Natural killer cell (primary cell): ENCODE results near the gene CREBBP. TPM values are rescaled to one million over a fixed set of nuclear protein-coding genes. Genes with fewer than 3 reads are reported as not detected.
A peak's percentile ranks its signal among the peaks of the same experiment; 100 is the strongest.

ENCODE experiments used
- ATAC-seq, 3 donors: fragments of 150-1000 bp in 2 of 3; fragments of 200-7000 bp in 1 of 3; cut with Tn5 transposase; 1 replicate in 1 of 3; 2 replicates in 2 of 3; pipeline ENCODE4 v1.10.0; 2021; ENCODE audit warnings: mild to moderate bottlenecking in 2 of 3, moderate library complexity in 2 of 3
- DNase-seq, 2 donors: peaks; one replicate each; pipeline versions ENCODE4 v3.0.0 to v3.0.0-alpha.2; 2013 to 2021; ENCODE audit warnings: mixed read lengths in 1 of 2
- H3K27ac ChIP-seq: one replicate; pipeline ENCODE4 v1.5.1; 2013; ENCODE audit warnings: mild to moderate bottlenecking, low read length
- H3K27me3 ChIP-seq: one replicate; pipeline ENCODE4 v1.6.1; 2013; ENCODE audit warnings: low read length; ENCODE audit not compliant: control insufficient read depth, insufficient read depth
- H3K36me3 ChIP-seq: one replicate; pipeline ENCODE4 v1.6.1; 2013; ENCODE audit warnings: low read length; ENCODE audit not compliant: control insufficient read depth, insufficient read depth
- H3K4me1 ChIP-seq: one replicate; pipeline ENCODE4 v1.6.1; 2013; ENCODE audit warnings: low read length; ENCODE audit not compliant: control insufficient read depth, insufficient read depth
- H3K4me3 ChIP-seq: one replicate; pipeline ENCODE4 v1.5.1; 2013; ENCODE audit warnings: low read length
- H3K9me3 ChIP-seq: one replicate; pipeline ENCODE4 v1.6.1; 2013; ENCODE audit warnings: low read length; ENCODE audit not compliant: control insufficient read depth, insufficient read depth
- H3K27ac Mint-ChIP-seq, 2 donors: one replicate each; pipeline ENCODE4 v1.8.0; 2022; ENCODE audit warnings: mild to moderate bottlenecking in 2 of 2, mixed read lengths in 2 of 2, moderate library complexity in 1 of 2
- H3K27me3 Mint-ChIP-seq, 2 donors: one replicate each; pipeline ENCODE4 v1.8.0; 2022; ENCODE audit warnings: low read depth in 2 of 2, mixed read lengths in 2 of 2
- H3K36me3 Mint-ChIP-seq: one replicate; pipeline ENCODE4 v1.8.0; 2022; ENCODE audit warnings: mixed read lengths
- H3K4me1 Mint-ChIP-seq, 2 donors: one replicate each; pipeline ENCODE4 v1.8.0; 2022; ENCODE audit warnings: mixed read lengths in 2 of 2
- H3K4me3 Mint-ChIP-seq: one replicate; pipeline ENCODE4 v1.8.0; 2022; ENCODE audit warnings: mild to moderate bottlenecking, moderate library complexity, mixed read lengths
- H3K9me3 Mint-ChIP-seq, 2 donors: one replicate each; pipeline ENCODE4 v1.8.0; 2022; ENCODE audit warnings: mixed read lengths in 2 of 2
- CTCF ChIP-seq: fragments of 200-600 bp; IDR thresholded peaks from one replicate; pipeline ENCODE4 v1.8.0; 2022; ENCODE audit warnings: antibody characterized with exemption
- WGBS: methylation state at CpG from one replicate; pipeline ENCODE4 v1.1.7; 2013; ENCODE audit warnings: missing lambda C conversion rate; ENCODE audit not compliant: insufficient coverage; 5-methylcytosine and 5-hydroxymethylcytosine counted together
- intact Hi-C: fragments of 100-400 bp; cut with micrococcal nuclease; formaldehyde crosslinking; loops from one replicate; pipeline ENCODE4 v1.14.2; 2022
- total RNA-seq, 4 donors: library from RNA; stranded (reverse); fragments of 120-200 nt in 1 of 4; gene quantifications; one replicate each; pipeline versions ENCODE4 v1.2.3 to v1.2.4, GENCODE V29; 2013 to 2022

The CREBBP gene
- total RNA-seq, 3 donors from 2014 or later (not counting 1 experiment from before 2014, with no cell fraction given) = 197 to 234 (median 224) TPM

DNA sequence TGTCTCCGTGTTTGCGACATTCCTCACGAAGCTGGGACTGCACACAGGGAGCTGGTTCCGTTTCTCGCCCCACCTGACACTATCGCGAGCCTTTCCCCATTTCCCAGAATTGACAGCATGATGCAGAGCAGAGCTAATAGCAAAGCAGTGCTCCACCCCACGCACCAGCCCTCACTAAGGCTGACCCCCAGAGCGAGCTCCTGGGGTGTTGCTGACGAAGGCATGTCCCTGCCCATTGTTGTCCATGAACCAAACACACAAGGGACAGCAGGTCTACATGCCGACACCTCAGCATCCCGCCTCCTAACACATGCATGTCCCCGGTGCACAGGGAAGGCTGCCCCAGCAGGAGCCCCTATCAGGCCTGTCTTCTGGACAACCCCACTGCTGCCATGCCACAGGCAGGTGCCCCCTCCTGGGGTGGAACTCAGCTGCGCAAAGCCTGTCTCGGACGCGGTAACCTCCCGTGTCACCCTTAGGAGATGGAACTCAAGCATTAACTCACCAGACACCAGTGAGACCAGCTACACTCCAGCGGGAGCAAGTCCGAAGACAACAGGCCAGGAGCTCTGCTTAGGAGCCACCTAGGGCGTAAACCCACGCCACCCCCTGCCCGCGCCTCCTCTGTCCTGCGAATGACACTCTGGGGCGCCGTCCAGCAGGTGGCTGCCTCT is 146.3 kb downstream of the CREBBP start:
- H3K27me3 Mint-ChIP-seq = no peaks in the 10 kb centered on the region
- peaks cover 10 to 16% of the 10 kb centered on the region in 2 donors for H3K4me1 Mint-ChIP-seq
- intact Hi-C loops = no loop called here
- TF ChIP-seq CTCF = no peak
- no peak for DNase-seq
- no peaks in the 10 kb centered on the region for H3K4me1 ChIP-seq
- no peak for ATAC-seq
- WGBS = 97% methylated on average over 27 of the region's 27 CpGs
- H3K27ac Mint-ChIP-seq = no peak overlapping the region
- H3K27ac ChIP-seq = no peak overlapping the region
- H3K4me3 Mint-ChIP-seq = no peak overlapping the region
- no peaks in the 10 kb centered on the region for H3K27me3 ChIP-seq
- H3K36me3 Mint-ChIP-seq = peaks cover 21% of the 10 kb centered on the region
- peaks cover 76% of the 10 kb centered on the region for H3K36me3 ChIP-seq
- no peaks in the 10 kb centered on the region for H3K9me3 Mint-ChIP-seq
- H3K4me3 ChIP-seq = no peak overlapping the region
- no peaks in the 10 kb centered on the region for H3K9me3 ChIP-seq

GRCh38 chr16:3732171-3732570 is 148.3 kb downstream of the CREBBP start:
- Mint-ChIP-seq H3K4me3 (no peak overlapping the region), H3K9me3 (no peaks in the 10 kb centered on the region), H3K27ac (peak overlapping the region in 1 of 2 donors; percentile 42), H3K4me1 (peaks cover 4 to 14% of the 10 kb centered on the region in 2 donors), H3K36me3 (peaks cover 20% of the 10 kb centered on the region), H3K27me3 (no peaks in the 10 kb centered on the region)
- Histone ChIP-seq H3K36me3 (peaks cover 81% of the 10 kb centered on the region), H3K4me1 (no peaks in the 10 kb centered on the region), H3K9me3 (no peaks in the 10 kb centered on the region), H3K27ac (no peak overlapping the region), H3K27me3 (no peaks in the 10 kb centered on the region), H3K4me3 (no peak overlapping the region)
- 90% methylated on average over 7 of the region's 8 CpGs for WGBS
- no peak for DNase-seq
- ATAC-seq = no peak
- intact Hi-C loops = no loop called here
- TF ChIP-seq CTCF = no peak

- DNase-seq (no peak), ATAC-seq (no peak)
- no peak overlapping the region for H3K27ac ChIP-seq
- intact Hi-C loops = no loop called here
- Mint-ChIP-seq H3K36me3 (peaks cover 12% of the 10 kb centered on the region), H3K9me3 (no peaks in the 10 kb centered on the region), H3K27ac (peak overlapping the region in 1 of 2 donors; percentile 42), H3K4me1 (peaks cover 4 to 6% of the 10 kb centered on the region in 2 donors), H3K27me3 (no peaks in the 10 kb centered on the region), H3K4me3 (no peak overlapping the region)
- no peak overlapping the region for H3K4me3 ChIP-seq
- no peaks in the 10 kb centered on the region for H3K27me3 ChIP-seq
- WGBS = 96% methylated on average over 34 of the region's 34 CpGs
- no peak for TF ChIP-seq CTCF
- peaks cover 78% of the 10 kb centered on the region for H3K36me3 ChIP-seq
- no peaks in the 10 kb centered on the region for H3K9me3 ChIP-seq
- H3K4me1 ChIP-seq = no peaks in the 10 kb centered on the region
Measured at GRCh38 chr16:3731126-3731935, 149.2 kb downstream of the CREBBP start.
